Adrenal gland (tissue), 12 donors: Measurements from ENCODE around the gene RPS6KA2. TPM values are rescaled to one million over a fixed set of nuclear protein-coding genes. Genes with fewer than 3 reads are reported as not detected.

Source experiments
- DNase-seq, 7 donors: peaks; one replicate each; pipeline ENCODE4 v3.0.0-alpha.2; 2019 to 2020
- H3K27ac ChIP-seq, 5 donors: fragments of 200-600 bp; sonication (generic) in 4 of 5; 1 replicate in 3 of 5; 2 replicates in 2 of 5; pipeline versions ENCODE4 v1.5.1 to v1.8.0; 2016 to 2020; ENCODE audit warnings: mild to moderate bottlenecking in 1 of 5
- H3K27me3 ChIP-seq: fragments of 200-600 bp; 2 replicates; pipeline ENCODE4 v1.8.0; 2021
- H3K36me3 ChIP-seq, 2 donors: fragments of 200-600 bp; replicated peaks in 1 of 2; 1 replicate in 1 of 2; 2 replicates in 1 of 2; pipeline versions ENCODE4 v1.5.1 to v1.8.0; 2018 to 2022
- H3K4me1 ChIP-seq, 2 donors: fragments of 200-600 bp; replicated peaks in 1 of 2; 1 replicate in 1 of 2; 2 replicates in 1 of 2; pipeline versions ENCODE4 v1.5.1 to v1.8.0; 2018 to 2021
- H3K4me3 ChIP-seq, 4 donors: fragments of 200-600 bp; sonication (generic) in 3 of 4; one replicate each; pipeline ENCODE4 v1.5.1; 2016 to 2018
- H3K9me3 ChIP-seq, 3 donors: fragments of 200-600 bp; sonication (generic) in 1 of 3; replicated peaks in 1 of 3; 1 replicate in 2 of 3; 2 replicates in 1 of 3; pipeline versions ENCODE4 v1.5.1 to v1.8.0; 2016 to 2021
- POLR2A ChIP-seq, 2 donors: fragments of 450-650 bp; IDR thresholded peaks; one replicate each; pipeline ENCODE4 v1.6.1; 2017; ENCODE audit warnings: antibody characterized with exemption in 2 of 2, mild to moderate bottlenecking in 2 of 2, moderate library complexity in 1 of 2
- WGBS, 4 donors: extraction: QIAGEN DNeasy Blood & Tissue Kit in 2 of 4; methylation state at CpG; one replicate each; pipeline versions ENCODE4 v1.1.5 to v1.1.7; 2013 to 2017; 5-methylcytosine and 5-hydroxymethylcytosine counted together
- intact Hi-C, 2 donors: fragments of 100-400 bp; cut with DNase I; formaldehyde crosslinking; loops; one replicate each; pipeline versions ENCODE4 v1.14.1 to v1.15.0; 2022 to 2023
- polyA plus RNA-seq, 3 donors: library from polyadenylated mRNA; stranded (reverse); fragments of 200-250 nt in 2 of 3; fragments of 350-450 nt in 1 of 3; fragmentation: Illumina TruSeq in 1 of 3; extraction: RNeasy Lipid Tissue Mini Kit (QIAGEN cat#74804) in 1 of 3; gene quantifications; one replicate each; pipeline ENCODE4 v1.2.3, GENCODE V29; 2013 to 2014
- total RNA-seq, 9 donors: library from RNA; depleted of rRNA in 4 of 9; stranded (reverse); fragments of >200 nt in 4 of 9; fragments of 120-200 nt in 1 of 9; fragmentation: NEBNext Ultra II Directional in 1 of 9; extraction: Animal tissue kit (Norgen Biotek cat#: 25700) in 1 of 9; gene quantifications; one replicate each; pipeline versions ENCODE4 v1.1.0 to v1.2.4, GENCODE V29; 2013 to 2023
- TF ChIP-seq, protein P1 (sequence below), 6 experiments: fragments of 450-650 bp in 4 of 6; fragments of 200-600 bp in 2 of 6; sonication (generic) in 1 of 6; IDR thresholded peaks; 1 replicate in 5 of 6; 2 replicates in 1 of 6; pipeline versions ENCODE4 v1.5.1 to v1.8.0; 2016 to 2021; ENCODE audit warnings: antibody characterized with exemption in 6 of 6, mild to moderate bottlenecking in 2 of 6, moderate library complexity in 1 of 6
- donor health status: healthy with polysubstance abuse.
- donor health status: Bipolar disorder and iron deficiency.
- donor health status: DM: yes; HTN: yes; CAD: no.
- donor health status: DM: no; HTN: no; CAD: no.
- donor health status: DM: no; HTN: no; CAD: no.
- donor health status: DM: yes; HTN: yes; CAD: no.

The RPS6KA2 gene
- total and polyA plus RNA-seq, 12 donors = 7.0 to 40.4 (median 26.2) TPM

DNA sequence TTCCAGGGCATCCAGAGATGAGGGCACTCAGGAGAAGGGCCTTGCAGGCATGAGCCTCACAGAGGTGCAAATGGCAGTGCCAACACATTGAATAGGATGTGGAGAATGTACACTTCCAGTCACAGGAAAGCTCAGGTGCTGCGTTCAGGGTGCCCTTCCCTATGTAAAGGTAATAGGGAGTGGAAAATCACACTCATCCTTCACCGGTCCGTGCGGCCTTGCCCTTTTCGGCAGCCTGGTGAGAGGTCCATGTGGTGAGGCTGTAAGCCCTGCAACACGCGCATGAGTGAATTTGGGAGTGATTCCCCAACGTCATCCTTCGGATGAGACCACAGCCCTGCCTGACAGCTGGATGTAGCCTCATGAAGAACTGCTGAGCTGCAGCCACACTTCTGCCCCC is 43.0 kb upstream of the RPS6KA2 start:
- Histone ChIP-seq H3K4me3 (no peak overlapping the region), H3K4me1 (peaks cover 6 to 13% of the 10 kb centered on the region in 2 donors), H3K9me3 (no peaks in the 10 kb centered on the region), H3K27me3 (no peaks in the 10 kb centered on the region), H3K27ac (no peak overlapping the region), H3K36me3 (no peaks in the 10 kb centered on the region)
- intact Hi-C loops = no loop called here
- WGBS, 4 donors = 95 to 98% (median 97%) methylated on average over 5 to 9 of the region's 9 CpGs
- no peak for DNase-seq
- TF ChIP-seq, protein P1, sequence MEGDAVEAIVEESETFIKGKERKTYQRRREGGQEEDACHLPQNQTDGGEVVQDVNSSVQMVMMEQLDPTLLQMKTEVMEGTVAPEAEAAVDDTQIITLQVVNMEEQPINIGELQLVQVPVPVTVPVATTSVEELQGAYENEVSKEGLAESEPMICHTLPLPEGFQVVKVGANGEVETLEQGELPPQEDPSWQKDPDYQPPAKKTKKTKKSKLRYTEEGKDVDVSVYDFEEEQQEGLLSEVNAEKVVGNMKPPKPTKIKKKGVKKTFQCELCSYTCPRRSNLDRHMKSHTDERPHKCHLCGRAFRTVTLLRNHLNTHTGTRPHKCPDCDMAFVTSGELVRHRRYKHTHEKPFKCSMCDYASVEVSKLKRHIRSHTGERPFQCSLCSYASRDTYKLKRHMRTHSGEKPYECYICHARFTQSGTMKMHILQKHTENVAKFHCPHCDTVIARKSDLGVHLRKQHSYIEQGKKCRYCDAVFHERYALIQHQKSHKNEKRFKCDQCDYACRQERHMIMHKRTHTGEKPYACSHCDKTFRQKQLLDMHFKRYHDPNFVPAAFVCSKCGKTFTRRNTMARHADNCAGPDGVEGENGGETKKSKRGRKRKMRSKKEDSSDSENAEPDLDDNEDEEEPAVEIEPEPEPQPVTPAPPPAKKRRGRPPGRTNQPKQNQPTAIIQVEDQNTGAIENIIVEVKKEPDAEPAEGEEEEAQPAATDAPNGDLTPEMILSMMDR (IDR thresholded peaks at IDR 0.05) = no peak
- TF ChIP-seq POLR2A (IDR thresholded peaks at IDR 0.05) = no peak

DNA sequence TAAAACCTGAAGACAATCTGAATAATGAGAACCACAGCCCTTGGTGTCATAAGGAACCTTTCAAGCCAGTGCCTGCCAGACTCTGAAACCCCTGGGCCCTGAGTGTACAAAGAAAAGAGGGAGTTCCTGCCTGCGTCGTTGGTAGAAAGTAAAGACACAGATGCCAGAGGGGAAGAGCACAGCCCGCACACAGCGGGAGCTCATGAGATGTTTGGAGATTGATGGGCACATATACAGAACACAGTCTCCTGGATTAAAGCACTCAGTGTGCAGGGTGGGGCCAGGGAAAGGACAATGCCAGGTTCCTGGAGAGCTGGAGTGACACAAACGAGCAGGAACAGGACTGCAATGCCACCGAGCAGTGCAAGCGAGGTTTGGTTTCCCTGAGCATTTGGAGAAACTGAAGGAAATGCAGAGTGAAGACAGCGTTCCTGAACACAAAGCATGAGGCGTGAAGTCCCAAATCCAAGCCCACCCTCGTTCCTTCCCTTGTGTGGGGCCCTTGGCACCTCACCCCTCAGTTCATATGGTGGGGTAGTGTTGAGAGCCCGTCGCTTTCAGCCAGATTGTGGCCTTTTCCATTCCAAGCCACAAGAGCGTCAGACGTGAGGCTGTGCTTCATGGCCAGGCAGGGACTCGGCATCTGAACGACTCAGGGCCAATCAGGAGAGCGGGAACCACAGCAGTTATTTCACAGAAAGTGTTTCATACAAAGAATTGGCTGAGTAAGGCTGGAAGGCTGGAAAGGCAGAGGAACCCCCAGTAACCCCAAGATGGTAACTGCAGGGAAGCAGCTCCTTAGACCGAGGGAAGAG is 41.0 kb upstream of the RPS6KA2 start:
- TF ChIP-seq POLR2A (IDR thresholded peaks at IDR 0.05) = no peak
- TF ChIP-seq, protein P1 (IDR thresholded peaks at IDR 0.05) = no peak
- Histone ChIP-seq H3K4me1 (peaks cover 6 to 13% of the 10 kb centered on the region in 2 donors), H3K4me3 (no peak overlapping the region), H3K36me3 (no peaks in the 10 kb centered on the region), H3K27ac (no peak overlapping the region), H3K9me3 (no peaks in the 10 kb centered on the region), H3K27me3 (no peaks in the 10 kb centered on the region)
- no peak for DNase-seq
- 81 to 92% (median 88%) methylated on average over 18 of the region's 18 CpGs for WGBS, 4 donors
- intact Hi-C loops = no loop called here

DNA sequence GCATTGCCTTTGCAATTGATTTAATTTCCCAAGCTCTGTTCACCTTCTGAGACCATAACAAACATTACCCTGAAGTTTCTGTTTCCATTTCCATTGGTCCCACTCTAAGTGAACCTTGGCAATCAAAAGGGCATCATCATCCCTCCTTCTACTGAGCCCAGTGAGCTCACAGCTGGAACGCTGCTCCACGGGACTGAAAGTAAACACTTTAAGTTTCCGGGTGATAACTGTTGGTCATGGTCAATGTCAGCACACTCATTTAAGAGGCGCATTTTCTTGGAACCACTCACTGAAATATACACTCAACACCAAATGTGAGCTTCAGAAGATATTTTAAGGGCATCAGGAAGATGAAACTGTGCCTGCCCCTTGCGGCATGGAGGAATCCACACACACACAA is 37.1 kb upstream of the RPS6KA2 start:
- no peaks in the 10 kb centered on the region for H3K9me3 ChIP-seq
- TF ChIP-seq, protein P1 (IDR thresholded peaks at IDR 0.05) = no peak
- no peak for TF ChIP-seq POLR2A (IDR thresholded peaks at IDR 0.05)
- H3K27me3 ChIP-seq = no peaks in the 10 kb centered on the region
- intact Hi-C loops = no loop called here
- no peaks in the 10 kb centered on the region for H3K36me3 ChIP-seq
- no peak overlapping the region for H3K27ac ChIP-seq
- DNase-seq = peak in 3 of 7 donors; percentile 35 to 44 (median 37)
- H3K4me1 ChIP-seq = no peaks in the 10 kb centered on the region
- no peak overlapping the region for H3K4me3 ChIP-seq
- 44 to 72% (median 60%) methylated on average over 5 of the region's 5 CpGs for WGBS, 4 donors

DNA sequence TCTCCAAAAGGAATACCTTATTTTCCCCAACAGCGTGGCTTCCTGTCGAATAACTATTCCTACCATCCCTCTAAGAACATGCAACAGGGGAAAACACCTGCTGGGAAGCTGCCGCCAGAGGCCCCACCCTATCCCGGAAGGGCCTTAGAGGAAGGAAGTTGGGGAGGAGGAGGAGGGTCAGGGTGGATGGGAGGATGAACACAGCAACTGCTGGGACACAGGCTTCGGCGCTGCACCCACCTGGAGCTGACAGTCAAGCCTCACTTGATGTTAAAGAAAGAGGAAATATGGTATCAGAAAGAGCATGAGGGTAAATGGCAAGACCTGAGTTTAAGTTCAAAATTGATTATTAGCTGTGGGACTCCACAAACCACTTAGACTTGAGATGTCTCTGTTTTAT is 36.5 kb upstream of the RPS6KA2 start:
- Histone ChIP-seq H3K9me3 (no peaks in the 10 kb centered on the region), H3K27me3 (no peaks in the 10 kb centered on the region), H3K27ac (no peak overlapping the region), H3K4me1 (no peaks in the 10 kb centered on the region), H3K36me3 (no peaks in the 10 kb centered on the region), H3K4me3 (no peak overlapping the region)
- no peak for TF ChIP-seq POLR2A (IDR thresholded peaks at IDR 0.05)
- TF ChIP-seq, protein P1 (IDR thresholded peaks at IDR 0.05) = no peak
- DNase-seq = peak in 1 of 7 donors; percentile 10
- 71 to 81% (median 76%) methylated on average over 6 of the region's 6 CpGs for WGBS, 4 donors
- intact Hi-C loops = no loop called here
